ENCODE data around the gene AGA.

DNA sequence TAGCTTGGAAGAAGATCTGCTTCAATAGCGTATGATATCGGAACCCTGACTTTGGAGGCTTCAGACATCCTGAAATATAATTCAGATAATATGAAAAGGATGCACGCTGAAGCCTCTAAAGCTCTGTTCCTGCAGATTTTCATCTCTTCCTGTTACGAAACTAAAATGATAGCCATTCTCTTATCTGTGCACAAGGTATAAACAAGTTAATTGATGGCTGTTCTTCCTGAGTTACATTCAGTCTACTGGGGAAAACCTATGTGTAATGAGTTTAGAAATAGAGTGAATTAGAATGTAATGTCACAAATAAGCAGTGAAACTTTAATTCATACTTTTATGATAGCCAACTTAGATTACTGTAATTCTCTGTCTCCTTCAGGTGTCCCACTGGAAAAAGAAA, 36.8 kb upstream of the AGA start:
- TF ChIP-seq FOXP2 (optimal IDR thresholded peaks at IDR 0.05; ENCODE audit: control extremely low read depth, extremely low read length, insufficient read depth) (no peak), EZH2 (IDR thresholded peaks at IDR 0.05) (no peak)
